GM23338 (cell line): ENCODE results near the gene TENT4A.
A peak's percentile ranks its signal among the peaks of the same experiment; 100 is the strongest.

Experiments
- CREB1 ChIP-seq: fragments of 250-450 bp; sonication (Bioruptor Pico); IDR thresholded peaks from 2 replicates; pipeline ENCODE4 v1.5.0; 2020; ENCODE audit warnings: low read depth, mild to moderate bottlenecking, moderate library complexity
- CTCF ChIP-seq, 2 experiments: fragments of 200-600 bp in 1 of 2; sonication (generic) in 1 of 2; conservative IDR thresholded peaks; 2 replicates each; pipeline versions ENCODE4 v1.5.1 to v1.6.1; 2016 to 2017; ENCODE audit warnings: antibody characterized with exemption in 2 of 2, low read depth in 2 of 2, mild to moderate bottlenecking in 2 of 2, moderate library complexity in 1 of 2
- EZH2 ChIP-seq: fragments of 200-600 bp; sonication (generic); IDR thresholded peaks from one replicate; pipeline ENCODE4 v1.8.0; 2017; ENCODE audit warnings: antibody characterized with exemption, mild to moderate bottlenecking, low read depth; ENCODE audit not compliant: unreplicated experiment
- JUNB ChIP-seq: IDR thresholded peaks from one replicate; pipeline ENCODE4 v1.6.1; 2016; ENCODE audit warnings: antibody characterized with exemption; ENCODE audit not compliant: unreplicated experiment
- POLR2AphosphoS5 ChIP-seq: IDR thresholded peaks from 2 replicates; pipeline ENCODE4 v1.6.1; 2016; ENCODE audit warnings: antibody characterized with exemption, low read depth
- REST ChIP-seq: IDR thresholded peaks from one replicate; pipeline ENCODE4 v1.6.1; 2018; ENCODE audit warnings: antibody characterized with exemption; ENCODE audit not compliant: unreplicated experiment
- ZNF331 ChIP-seq: fragments of 250-450 bp; sonication (Bioruptor Pico); IDR thresholded peaks from 2 replicates; pipeline ENCODE4 v1.5.0; 2020; ENCODE audit warnings: low read depth, mild to moderate bottlenecking, moderate library complexity

GRCh38 chr5:6750142-6750840 is 37.1 kb downstream of the TENT4A start:
- no peak for TF ChIP-seq EZH2
- TF ChIP-seq CTCF (conservative IDR thresholded peaks at IDR 0.05; ENCODE audit: low read depth in 2 of 2) = no peak
- no peak for TF ChIP-seq POLR2AphosphoS5
- no peak for TF ChIP-seq CREB1
- TF ChIP-seq JUNB = no peak
- TF ChIP-seq ZNF331 (CRISPR knock-in tag) = no peak
- peak; percentile 41 for TF ChIP-seq REST
